RWPE1 (cell line): Measurements from ENCODE around the gene TARP.

Experiments used
- CTCF ChIA-PET: fragments of 350-600 bp; sonication (Branson Sonifier 250); formaldehyde crosslinking; extraction: SDS; loops from one replicate; lab custom pipeline; 2021; lab: Yijun Ruan, JAX
- POLR2A ChIA-PET: fragments of 400-600 bp; formaldehyde crosslinking; extraction: SDS; loops from one replicate; lab custom pipeline; 2020; ENCODE audit warnings: antibody characterized with exemption; ENCODE audit not compliant: low non-redundant PET; lab: Yijun Ruan, JAX
- DNase-seq: peaks from one replicate; pipeline ENCODE4 v3.0.0; 2012; ENCODE audit warnings: low spot score
- H3K27ac ChIP-seq: fragments of 450-650 bp; 2 replicates; pipeline ENCODE4 v1.5.1; 2017
- CTCF ChIP-seq: fragments of 450-650 bp; conservative IDR thresholded peaks from 2 replicates; pipeline ENCODE4 v1.5.1; 2017; ENCODE audit warnings: low read depth, mild to moderate bottlenecking

The TARP gene

GRCh38 chr7:38273286-38273995 lies at the start of gene TARP:
Gene TARP, minus strand, starts transcription at chr7:38273636.
- DNase-seq: no peak
- no peak within 1 kb of the TSS for H3K27ac ChIP-seq
- CTCF ChIA-PET: no interaction called here
- TF ChIP-seq CTCF: no peak
- POLR2A ChIA-PET: no interaction called here

GRCh38 chr7:38323156-38323555 lies 49.7 kb upstream of the TARP start:
- CTCF ChIA-PET: no interaction called here
- DNase-seq: no peak
- POLR2A ChIA-PET: no interaction called here
- TF ChIP-seq CTCF: no peak
- H3K27ac ChIP-seq: no peak overlapping the region

- POLR2A ChIA-PET: no interaction called here
- no peak for TF ChIP-seq CTCF
- CTCF ChIA-PET: interaction anchor here (0.7 to 1.1 kb wide), 2 partner anchors 13 to 420 kb away, joined by 4 read pairs; no protein-coding TSS in a partner anchor
Measured at GRCh38 chr7:38322461-38322860, 49.0 kb upstream of the TARP start.

DNA sequence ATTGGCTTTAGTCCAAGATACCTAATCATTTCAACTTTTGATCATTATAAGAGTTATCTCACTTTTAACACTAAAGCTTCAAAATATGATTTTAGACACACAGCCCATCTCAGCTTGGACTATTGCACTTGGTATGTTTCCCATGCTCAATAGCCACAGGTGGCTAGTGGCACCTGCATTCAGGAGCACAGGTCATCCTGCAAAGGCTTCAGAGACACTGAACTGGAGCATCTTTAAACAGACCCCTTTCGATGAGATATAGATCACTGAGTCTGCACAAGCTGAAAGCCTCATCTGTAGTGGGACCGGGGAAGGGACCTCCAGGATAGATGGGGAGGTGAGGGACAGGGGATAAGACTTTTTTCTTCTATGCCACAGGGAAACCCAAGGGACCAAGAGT lies 48.5 kb upstream of the TARP start:
- ChIA-PET POLR2A (no interaction called here), CTCF (interaction anchor here (0.7 to 1.1 kb wide), 2 partner anchors 14 to 420 kb away, joined by 4 read pairs; no protein-coding TSS in a partner anchor)
- no peak for TF ChIP-seq CTCF
- no peak overlapping the region for H3K27ac ChIP-seq
- no peak for DNase-seq

More at GRCh38 chr7:38322461-38322860, 49.0 kb upstream of the TARP start:
- no peak overlapping the region for H3K27ac ChIP-seq
- no peak for DNase-seq

DNA sequence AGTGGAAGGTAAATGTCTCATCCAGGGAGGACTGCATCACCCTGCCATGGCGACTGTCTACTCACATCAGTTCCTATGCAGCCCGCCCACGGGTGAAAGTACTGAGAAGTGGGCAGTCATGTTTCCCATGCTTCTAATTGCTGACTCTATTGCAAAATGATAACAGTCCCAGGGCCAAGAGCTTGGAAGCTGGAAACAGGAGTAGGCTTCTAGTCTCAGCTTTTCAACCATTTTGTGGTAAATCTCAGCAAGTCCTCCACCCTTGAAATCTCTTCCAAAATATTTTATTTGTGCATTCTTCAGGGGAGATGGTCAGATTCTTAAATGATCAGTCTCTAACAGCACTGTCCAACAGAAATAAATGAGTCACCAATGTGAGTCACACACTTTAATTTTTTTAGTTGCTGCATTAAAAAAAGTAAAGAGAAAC lies 48.1 kb upstream of the TARP start:
- CTCF ChIA-PET: interaction anchor here (0.6 to 1.1 kb wide), 2 partner anchors 14 to 51 kb away, joined by 3 to 4 read pairs; no protein-coding TSS in a partner anchor
- TF ChIP-seq CTCF: no peak
- no peak overlapping the region for H3K27ac ChIP-seq
- POLR2A ChIA-PET: no interaction called here
- peak; percentile 31 for DNase-seq

- ChIA-PET POLR2A (no interaction called here), CTCF (interaction anchor here (0.6 to 1.1 kb wide), 2 partner anchors 15 to 51 kb away, joined by 3 to 4 read pairs; no protein-coding TSS in a partner anchor)
- no peak overlapping the region for H3K27ac ChIP-seq
- DNase-seq: no peak
- no peak for TF ChIP-seq CTCF
Measured at GRCh38 chr7:38321050-38321449, 47.6 kb upstream of the TARP start.
